ENCODE data around the gene ABCC1.

Gene ABCC1

GRCh38 chr16:15946257-15947044 is 3.0 kb upstream of the ABCC1 start:
- H3K4me3 ChIP-seq (replicated peaks; ENCODE audit: low read depth, low read length): no peak overlapping the region
- TF ChIP-seq, protein P1, sequence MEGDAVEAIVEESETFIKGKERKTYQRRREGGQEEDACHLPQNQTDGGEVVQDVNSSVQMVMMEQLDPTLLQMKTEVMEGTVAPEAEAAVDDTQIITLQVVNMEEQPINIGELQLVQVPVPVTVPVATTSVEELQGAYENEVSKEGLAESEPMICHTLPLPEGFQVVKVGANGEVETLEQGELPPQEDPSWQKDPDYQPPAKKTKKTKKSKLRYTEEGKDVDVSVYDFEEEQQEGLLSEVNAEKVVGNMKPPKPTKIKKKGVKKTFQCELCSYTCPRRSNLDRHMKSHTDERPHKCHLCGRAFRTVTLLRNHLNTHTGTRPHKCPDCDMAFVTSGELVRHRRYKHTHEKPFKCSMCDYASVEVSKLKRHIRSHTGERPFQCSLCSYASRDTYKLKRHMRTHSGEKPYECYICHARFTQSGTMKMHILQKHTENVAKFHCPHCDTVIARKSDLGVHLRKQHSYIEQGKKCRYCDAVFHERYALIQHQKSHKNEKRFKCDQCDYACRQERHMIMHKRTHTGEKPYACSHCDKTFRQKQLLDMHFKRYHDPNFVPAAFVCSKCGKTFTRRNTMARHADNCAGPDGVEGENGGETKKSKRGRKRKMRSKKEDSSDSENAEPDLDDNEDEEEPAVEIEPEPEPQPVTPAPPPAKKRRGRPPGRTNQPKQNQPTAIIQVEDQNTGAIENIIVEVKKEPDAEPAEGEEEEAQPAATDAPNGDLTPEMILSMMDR (IDR thresholded peaks at IDR 0.05; ENCODE audit: low read depth, low read length, missing control alignments): no peak
- peak; percentile 53 for DNase-seq (ENCODE audit: extremely low read depth, low read depth)

- DNase-seq (ENCODE audit: extremely low read depth, low read depth): no peak
- H3K4me3 ChIP-seq (replicated peaks; ENCODE audit: low read depth, low read length): no peak overlapping the region
- TF ChIP-seq, protein P1 (IDR thresholded peaks at IDR 0.05; ENCODE audit: low read depth, low read length, missing control alignments): no peak
Observed at GRCh38 chr16:15947983-15948509, 1.4 kb upstream of the ABCC1 start.

- TF ChIP-seq, protein P1 (IDR thresholded peaks at IDR 0.05; ENCODE audit: low read depth, low read length, missing control alignments): no peak
- peak overlapping the region; percentile 53 for H3K4me3 ChIP-seq (replicated peaks; ENCODE audit: low read depth, low read length)
- no peak for DNase-seq (ENCODE audit: extremely low read depth, low read depth)
Observed at GRCh38 chr16:15948532-15949209, 745 bp upstream of the ABCC1 start.

DNA sequence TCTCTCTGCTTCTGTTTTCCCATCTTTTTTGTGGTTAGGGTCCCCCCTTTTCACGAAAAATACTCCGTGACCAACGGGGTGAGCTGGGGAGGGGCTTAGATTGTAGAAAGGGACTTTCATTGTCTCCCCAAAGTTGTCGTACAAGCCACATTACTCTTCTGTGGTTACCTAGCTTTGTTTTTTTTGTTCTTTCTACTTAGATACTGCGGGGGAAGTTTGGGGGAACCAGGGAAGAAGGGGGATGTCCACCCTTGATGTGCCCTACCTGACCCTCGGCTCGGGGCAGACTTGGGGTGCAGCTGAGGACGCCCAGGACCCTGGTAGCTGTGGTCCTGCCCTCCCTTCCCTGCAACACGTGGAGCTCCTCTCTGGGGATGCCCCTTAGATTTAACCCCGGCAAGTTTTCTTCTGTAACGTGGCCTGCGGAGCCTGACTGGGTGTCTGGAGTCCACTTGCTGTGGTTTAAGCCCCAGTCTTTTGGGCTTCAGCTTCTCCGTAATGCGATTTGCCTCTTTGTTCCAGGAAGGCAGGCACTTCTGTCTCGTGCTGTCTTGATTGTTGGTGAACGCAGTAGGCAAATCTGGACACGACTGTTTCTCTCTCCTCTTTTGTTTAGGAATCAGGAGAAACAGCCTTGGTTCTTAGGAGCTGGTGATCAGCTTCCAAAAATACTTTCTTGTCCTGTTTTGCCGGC is 892 bp downstream of the ABCC1 start:
- H3K4me3 ChIP-seq (replicated peaks; ENCODE audit: low read depth, low read length): peak overlapping the region; percentile 62
- TF ChIP-seq, protein P1 (IDR thresholded peaks at IDR 0.05; ENCODE audit: low read depth, low read length, missing control alignments): no peak
- no peak for DNase-seq (ENCODE audit: extremely low read depth, low read depth)

DNA sequence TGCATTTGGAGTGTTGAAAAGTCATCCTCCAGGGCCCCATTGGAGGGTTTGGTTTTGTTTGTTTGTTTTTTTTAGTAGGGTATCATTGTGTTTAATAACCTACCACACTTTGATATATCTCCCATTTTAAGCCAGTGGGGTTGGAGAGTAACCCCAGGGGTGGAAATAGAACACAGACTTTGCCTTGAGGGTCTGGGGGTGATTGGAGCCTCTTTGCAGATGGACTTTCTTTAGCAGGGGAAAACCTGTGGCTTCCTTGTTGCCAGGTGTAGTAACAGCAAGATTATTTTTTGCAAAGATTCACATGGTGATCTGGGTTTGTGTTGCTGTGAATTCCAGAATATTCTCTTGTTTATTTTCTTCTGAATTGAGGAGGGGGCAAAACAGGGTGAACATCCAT is 1.5 kb downstream of the ABCC1 start:
- TF ChIP-seq, protein P1 (IDR thresholded peaks at IDR 0.05; ENCODE audit: low read depth, low read length, missing control alignments): no peak
- peak overlapping the region; percentile 62 for H3K4me3 ChIP-seq (replicated peaks; ENCODE audit: low read depth, low read length)
- DNase-seq (ENCODE audit: extremely low read depth, low read depth): no peak

DNA sequence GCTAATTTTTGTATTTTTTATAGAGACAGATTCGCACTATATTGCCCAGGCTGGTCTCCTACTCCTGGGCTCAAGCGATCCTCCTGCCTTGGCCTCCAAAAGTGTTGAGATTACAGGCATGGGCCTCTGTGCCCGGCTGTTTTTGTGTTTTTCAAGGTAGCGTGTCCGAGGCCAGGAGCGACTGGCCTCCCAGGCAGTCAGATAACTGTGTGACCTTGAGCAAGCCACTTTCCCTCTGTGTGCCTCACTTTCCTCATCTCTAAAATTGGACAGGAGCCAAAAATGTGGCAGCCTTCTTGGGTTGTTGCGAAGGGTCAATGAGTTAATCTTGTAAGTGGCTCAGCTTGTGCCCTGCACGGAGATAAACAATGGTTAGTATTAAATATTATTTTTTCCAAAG is 2.4 kb downstream of the ABCC1 start:
- TF ChIP-seq, protein P1 (IDR thresholded peaks at IDR 0.05; ENCODE audit: low read depth, low read length, missing control alignments): no peak
- peak overlapping the region; percentile 62 for H3K4me3 ChIP-seq (replicated peaks; ENCODE audit: low read depth, low read length)
- DNase-seq (ENCODE audit: extremely low read depth, low read depth): no peak
